GM06990 (cell line): ENCODE data around the gene MAEL.

ENCODE experiments used
- DNase-seq: peaks from one replicate; pipeline ENCODE4 v3.0.0-alpha.2; 2011; ENCODE audit not compliant: insufficient read length; ENCODE audit errors: extremely low read depth
- H3K27me3 ChIP-seq: replicated peaks from 2 replicates; pipeline ENCODE4 v1.6.0; 2011; ENCODE audit warnings: low read length; ENCODE audit not compliant: control insufficient read depth, insufficient read depth
- H3K36me3 ChIP-seq: 2 replicates; pipeline ENCODE4 v1.5.1; 2011; ENCODE audit warnings: low read length; ENCODE audit not compliant: control insufficient read depth, insufficient read depth
- H3K4me3 ChIP-seq: replicated peaks from 2 replicates; pipeline ENCODE4 v1.5.1; 2011; ENCODE audit warnings: low read depth, mild to moderate bottlenecking, control low read depth, low read length
- CTCF ChIP-seq: IDR thresholded peaks from 2 replicates; pipeline ENCODE4 v1.5.1; 2011; ENCODE audit warnings: low read length, control low read depth, mild to moderate bottlenecking, inconsistent platforms; ENCODE audit not compliant: insufficient read depth, poor library complexity, severe bottlenecking

The MAEL gene

GRCh38 chr1:166980818-166981217 lies 8.3 kb upstream of the MAEL start:
- DNase-seq, result no peak
- H3K4me3 ChIP-seq, result no peak overlapping the region
- TF ChIP-seq CTCF, result no peak
- no peaks in the 10 kb centered on the region for H3K36me3 ChIP-seq
- H3K27me3 ChIP-seq, result no peaks in the 10 kb centered on the region; the same call in none of the 2 replicates

DNA sequence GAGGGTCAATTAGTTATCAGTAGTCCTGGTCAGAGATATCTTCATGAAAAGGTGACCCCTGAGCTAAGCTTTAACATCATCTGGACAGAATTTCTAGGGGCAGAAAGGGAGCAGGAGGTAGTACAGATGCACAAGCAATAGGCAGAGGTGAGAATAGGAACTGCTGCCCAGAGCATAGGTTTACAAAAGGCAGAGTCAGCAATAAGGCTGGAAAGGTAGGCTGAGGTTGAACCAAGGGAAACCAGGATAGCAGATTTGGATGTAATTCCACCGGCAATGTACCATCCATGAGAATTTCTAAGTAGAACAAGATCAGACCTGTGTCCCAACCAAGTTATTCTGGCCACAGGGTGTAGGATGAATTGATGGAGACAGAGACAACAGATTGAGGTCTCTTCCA lies 7.5 kb upstream of the MAEL start:
- no peaks in the 10 kb centered on the region; the same call in 1 of the 2 replicates for H3K27me3 ChIP-seq
- H3K4me3 ChIP-seq, result no peak overlapping the region
- DNase-seq, result no peak
- H3K36me3 ChIP-seq, result no peaks in the 10 kb centered on the region
- no peak for TF ChIP-seq CTCF

- no peak for TF ChIP-seq CTCF
- H3K36me3 ChIP-seq, result no peaks in the 10 kb centered on the region
- no peaks in the 10 kb centered on the region for H3K27me3 ChIP-seq
- no peak for DNase-seq
- H3K4me3 ChIP-seq, result no peak overlapping the region
These were observed 10.0 kb downstream of the MAEL start for GRCh38 chr1:166999075-166999474.

- H3K4me3 ChIP-seq, result no peak overlapping the region
- TF ChIP-seq CTCF, result no peak
- no peaks in the 10 kb centered on the region for H3K27me3 ChIP-seq
- no peaks in the 10 kb centered on the region for H3K36me3 ChIP-seq
- no peak for DNase-seq
These were observed 10.5 kb downstream of the MAEL start for GRCh38 chr1:166999500-167000055.

GRCh38 chr1:167000546-167000945 lies 11.5 kb downstream of the MAEL start:
- TF ChIP-seq CTCF, result no peak
- Histone ChIP-seq H3K27me3 (no peaks in the 10 kb centered on the region), H3K36me3 (no peaks in the 10 kb centered on the region), H3K4me3 (no peak overlapping the region)
- DNase-seq, result no peak

DNA sequence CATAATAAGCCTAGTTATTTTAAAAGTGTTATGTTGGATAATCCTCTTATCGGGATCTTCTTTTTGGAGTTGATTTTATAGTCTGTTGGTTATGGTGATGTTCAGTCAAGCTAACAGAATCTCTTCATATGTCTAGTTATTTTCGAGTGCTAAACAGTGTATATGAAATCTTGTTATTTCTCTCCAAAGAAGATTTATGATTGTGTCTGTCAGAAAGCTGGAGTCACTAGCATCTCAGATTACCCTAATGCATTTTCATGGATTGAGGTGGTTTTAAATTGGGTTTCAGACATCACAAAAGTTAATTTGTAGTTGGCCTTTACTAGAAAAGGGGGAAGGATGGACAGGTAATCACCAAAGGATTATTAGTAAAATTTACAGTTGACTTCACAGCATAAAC lies 13.3 kb downstream of the MAEL start:
- no peak for TF ChIP-seq CTCF
- H3K4me3 ChIP-seq, result no peak overlapping the region
- DNase-seq, result no peak
- H3K36me3 ChIP-seq, result no peaks in the 10 kb centered on the region
- H3K27me3 ChIP-seq, result no peaks in the 10 kb centered on the region
